ENCODE results near the gene NISCH.

NISCH gene

DNA sequence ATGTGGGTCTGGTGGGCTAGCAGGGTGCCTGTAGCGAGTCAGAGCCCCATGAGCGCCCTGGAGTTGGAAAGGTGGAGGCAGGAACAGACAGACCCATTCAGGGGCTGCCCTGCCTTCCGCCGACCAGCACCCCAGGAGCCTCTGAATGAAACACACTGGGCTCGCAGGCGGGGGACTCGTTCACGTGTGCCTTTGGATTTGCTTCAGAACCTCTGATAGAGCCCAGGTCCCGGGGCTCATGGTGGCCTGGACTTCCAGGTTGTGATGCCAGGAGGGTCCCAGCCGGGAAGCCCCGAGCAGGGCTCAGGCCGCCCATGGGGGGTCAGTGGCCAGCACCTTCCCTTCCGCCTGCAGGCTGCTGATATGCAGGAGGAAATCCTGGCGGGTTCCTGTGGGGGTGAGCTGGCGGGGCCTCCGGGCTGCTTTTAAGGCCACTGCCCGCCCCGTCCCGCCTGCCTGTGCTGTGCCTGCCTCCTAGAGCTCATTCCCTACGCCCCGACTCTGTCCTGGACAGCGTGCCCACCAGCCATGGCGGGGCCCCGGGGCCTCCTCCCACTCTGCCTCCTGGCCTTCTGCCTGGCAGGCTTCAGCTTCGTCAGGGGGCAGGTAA, 39.6 kb downstream of the NISCH start, which contains the start of gene STAB1:
Gene STAB1 (plus strand): TSS at position 453 of the 610 bp plus-strand sequence. CDS start 76 bp downstream, at position 529.
- TF ChIP-seq, protein P1, sequence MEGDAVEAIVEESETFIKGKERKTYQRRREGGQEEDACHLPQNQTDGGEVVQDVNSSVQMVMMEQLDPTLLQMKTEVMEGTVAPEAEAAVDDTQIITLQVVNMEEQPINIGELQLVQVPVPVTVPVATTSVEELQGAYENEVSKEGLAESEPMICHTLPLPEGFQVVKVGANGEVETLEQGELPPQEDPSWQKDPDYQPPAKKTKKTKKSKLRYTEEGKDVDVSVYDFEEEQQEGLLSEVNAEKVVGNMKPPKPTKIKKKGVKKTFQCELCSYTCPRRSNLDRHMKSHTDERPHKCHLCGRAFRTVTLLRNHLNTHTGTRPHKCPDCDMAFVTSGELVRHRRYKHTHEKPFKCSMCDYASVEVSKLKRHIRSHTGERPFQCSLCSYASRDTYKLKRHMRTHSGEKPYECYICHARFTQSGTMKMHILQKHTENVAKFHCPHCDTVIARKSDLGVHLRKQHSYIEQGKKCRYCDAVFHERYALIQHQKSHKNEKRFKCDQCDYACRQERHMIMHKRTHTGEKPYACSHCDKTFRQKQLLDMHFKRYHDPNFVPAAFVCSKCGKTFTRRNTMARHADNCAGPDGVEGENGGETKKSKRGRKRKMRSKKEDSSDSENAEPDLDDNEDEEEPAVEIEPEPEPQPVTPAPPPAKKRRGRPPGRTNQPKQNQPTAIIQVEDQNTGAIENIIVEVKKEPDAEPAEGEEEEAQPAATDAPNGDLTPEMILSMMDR (IDR thresholded peaks at IDR 0.05; ENCODE audit: insufficient read depth, low read length, poor library complexity, severe bottlenecking): no peak
- TF ChIP-seq EZH2phosphoT487 (conservative IDR thresholded peaks at IDR 0.05; ENCODE audit: low read length): no peak
- no peak within 1 kb of the TSS for H2AFZ ChIP-seq (ENCODE audit: low read depth, low read length, severe bottlenecking)
- H3K79me2 ChIP-seq (ENCODE audit: insufficient read depth, low read length): no peaks in the 10 kb centered on the region
- no peak within 1 kb of the TSS for H3K4me2 ChIP-seq (ENCODE audit: low read depth, low read length, poor library complexity, severe bottlenecking)
- H3F3A ChIP-seq (ENCODE audit: insufficient read depth): no peaks in the 10 kb centered on the region
- H3K27ac ChIP-seq (ENCODE audit: low read depth, low read length): no peak within 1 kb of the TSS
- no peaks in the 10 kb centered on the region for H3K36me3 ChIP-seq (ENCODE audit: low read length)
- no peaks in the 10 kb centered on the region for H3K27me3 ChIP-seq (ENCODE audit: low read length)
- no peak within 1 kb of the TSS for H3K4me3 ChIP-seq (ENCODE audit: insufficient read depth, low read length, poor library complexity, severe bottlenecking)
- H4K20me1 ChIP-seq (ENCODE audit: low read depth, low read length): no peaks in the 10 kb centered on the region
- H3K9ac ChIP-seq (ENCODE audit: low read length): no peak within 1 kb of the TSS
- H3K9me3 ChIP-seq (ENCODE audit: insufficient read depth, low read length): no peaks in the 10 kb centered on the region
- no peaks in the 10 kb centered on the region for H3K9me2 ChIP-seq (replicated peaks; ENCODE audit: insufficient read depth, low read length)

DNA sequence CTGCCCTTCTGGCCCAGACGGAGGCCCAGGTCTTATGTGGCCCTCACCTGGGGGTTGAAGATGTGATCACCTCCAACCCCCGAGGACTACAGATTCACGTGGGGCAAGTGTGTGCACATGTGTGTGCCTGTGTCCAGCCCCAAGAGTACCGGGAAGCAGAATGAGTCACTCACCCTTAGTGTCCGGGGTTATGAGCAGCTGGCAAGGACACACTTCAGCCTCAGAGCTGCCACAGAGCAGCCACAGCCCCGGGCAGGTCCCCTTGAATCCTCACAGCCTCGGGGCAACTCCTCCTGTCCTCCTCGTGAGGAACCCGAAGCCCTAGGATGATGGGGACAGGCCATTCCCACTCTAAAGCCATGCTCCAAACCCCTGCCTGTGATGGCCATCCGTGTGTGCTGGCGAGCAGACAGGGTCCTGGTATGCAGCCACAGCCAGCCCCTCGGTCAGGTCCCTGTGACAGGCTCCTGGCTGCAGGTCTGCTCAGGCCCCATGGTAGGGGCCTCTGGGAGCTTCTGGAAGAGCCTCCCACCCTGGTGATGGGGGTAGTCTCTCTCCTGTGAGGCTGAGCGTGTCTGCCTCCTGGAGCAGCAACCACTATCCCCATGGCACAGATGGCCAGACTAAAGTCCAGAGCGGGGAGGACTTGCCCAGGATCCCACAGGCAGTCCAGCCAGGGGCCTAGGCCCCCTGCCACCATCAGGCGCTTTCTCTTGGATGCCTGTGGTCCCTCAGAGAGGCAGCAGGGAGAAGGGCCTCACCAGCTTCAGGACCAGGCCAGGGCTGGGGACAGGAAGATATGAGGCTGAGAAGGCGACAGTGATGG, 40.6 kb downstream of the NISCH start:
- Histone ChIP-seq H3K36me3 (ENCODE audit: low read length) (no peaks in the 10 kb centered on the region), H4K20me1 (ENCODE audit: low read depth, low read length) (no peaks in the 10 kb centered on the region), H3K27ac (ENCODE audit: low read depth, low read length) (no peak overlapping the region), H3K4me3 (ENCODE audit: insufficient read depth, low read length, poor library complexity, severe bottlenecking) (no peak overlapping the region), H3K9ac (ENCODE audit: low read length) (no peak overlapping the region), H3K9me3 (ENCODE audit: insufficient read depth, low read length) (no peaks in the 10 kb centered on the region), H3K79me2 (ENCODE audit: insufficient read depth, low read length) (no peaks in the 10 kb centered on the region), H3K4me2 (ENCODE audit: low read depth, low read length, poor library complexity, severe bottlenecking) (no peak overlapping the region), H3F3A (ENCODE audit: insufficient read depth) (no peaks in the 10 kb centered on the region), H3K9me2 (replicated peaks; ENCODE audit: insufficient read depth, low read length) (no peaks in the 10 kb centered on the region), H3K27me3 (ENCODE audit: low read length) (no peaks in the 10 kb centered on the region), H2AFZ (ENCODE audit: low read depth, low read length, severe bottlenecking) (no peak overlapping the region)
- TF ChIP-seq, protein P1 (IDR thresholded peaks at IDR 0.05; ENCODE audit: insufficient read depth, low read length, poor library complexity, severe bottlenecking): no peak
- no peak for TF ChIP-seq EZH2phosphoT487 (conservative IDR thresholded peaks at IDR 0.05; ENCODE audit: low read length)

DNA sequence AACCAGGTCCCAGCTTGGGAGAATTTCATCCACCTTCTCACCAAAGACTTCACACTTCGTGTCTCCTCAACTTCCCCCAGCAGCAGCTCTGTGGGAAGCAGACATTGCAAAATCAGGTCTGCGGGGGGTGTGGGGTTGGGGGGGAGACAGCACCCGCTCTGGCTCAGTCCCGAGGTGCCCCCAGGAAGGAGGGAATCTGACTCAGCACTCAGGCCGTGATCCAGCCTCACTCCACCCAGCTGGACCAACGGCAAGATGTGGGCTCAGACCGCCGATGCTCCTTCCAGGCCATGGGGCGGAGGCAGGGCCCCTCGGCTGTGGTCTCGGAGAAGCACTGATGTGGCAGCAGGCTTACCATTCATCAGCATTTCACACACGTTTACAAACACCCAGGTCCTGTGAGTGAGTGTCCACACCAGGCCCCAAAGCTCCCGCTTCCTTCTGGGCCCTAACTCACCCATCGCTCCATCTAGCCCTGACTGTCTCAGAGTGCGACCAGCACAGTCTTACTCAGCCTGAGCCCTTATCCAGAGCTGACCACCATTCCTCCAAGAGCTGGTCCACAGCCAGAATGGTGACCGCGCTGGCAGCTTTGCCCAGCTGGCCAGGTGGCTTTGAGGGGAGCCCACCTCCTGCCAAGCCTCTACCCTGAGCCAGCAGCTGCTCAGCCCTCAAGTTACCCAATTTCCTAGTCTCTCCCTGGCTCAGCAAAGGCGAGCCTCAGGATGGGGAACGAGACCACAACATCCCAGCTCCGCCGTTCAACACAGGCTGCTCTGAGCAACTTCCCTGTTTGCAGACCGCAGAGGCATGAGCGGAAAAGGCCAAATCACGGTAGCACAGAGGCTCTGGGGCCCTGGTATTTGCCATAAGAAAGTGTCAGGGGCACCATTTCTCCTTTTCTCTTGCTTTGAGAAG, 43.0 kb downstream of the NISCH start:
- Histone ChIP-seq H3K27ac (ENCODE audit: low read depth, low read length) (no peak overlapping the region), H3K36me3 (ENCODE audit: low read length) (no peaks in the 10 kb centered on the region), H3K9ac (ENCODE audit: low read length) (no peak overlapping the region), H3K9me3 (ENCODE audit: insufficient read depth, low read length) (no peaks in the 10 kb centered on the region), H3K4me2 (ENCODE audit: low read depth, low read length, poor library complexity, severe bottlenecking) (no peak overlapping the region), H3K79me2 (ENCODE audit: insufficient read depth, low read length) (no peaks in the 10 kb centered on the region), H2AFZ (ENCODE audit: low read depth, low read length, severe bottlenecking) (no peak overlapping the region), H3K27me3 (ENCODE audit: low read length) (no peaks in the 10 kb centered on the region), H4K20me1 (ENCODE audit: low read depth, low read length) (no peaks in the 10 kb centered on the region), H3K9me2 (replicated peaks; ENCODE audit: insufficient read depth, low read length) (no peaks in the 10 kb centered on the region), H3K4me3 (ENCODE audit: insufficient read depth, low read length, poor library complexity, severe bottlenecking) (no peak overlapping the region), H3F3A (ENCODE audit: insufficient read depth) (no peaks in the 10 kb centered on the region)
- no peak for TF ChIP-seq EZH2phosphoT487 (conservative IDR thresholded peaks at IDR 0.05; ENCODE audit: low read length)
- TF ChIP-seq, protein P1 (IDR thresholded peaks at IDR 0.05; ENCODE audit: insufficient read depth, low read length, poor library complexity, severe bottlenecking): no peak

All from SU-DHL-6 (cell line).